IMR-90 (cell line): Measurements from ENCODE around the gene XIRP1. TPM values are rescaled to one million over a fixed set of nuclear protein-coding genes. Genes with fewer than 3 reads are reported as not detected.

Source experiments
- ATAC-seq: fragments of 200-7000 bp; cut with Tn5 transposase; 2 replicates; pipeline ENCODE4 v1.9.1; 2020; ENCODE audit warnings: low read depth, mild to moderate bottlenecking, moderate library complexity
- BruUV-seq: library from RNA; stranded (reverse); fragments of 400-500 nt; replicated peaks from 2 replicates; lab custom pipeline; 2021; lab: Mats Ljungman, UMichigan
- CTCF ChIA-PET: fragments of 300-600 bp; formaldehyde crosslinking; extraction: SDS; loops from one replicate; lab custom pipeline; 2021; ENCODE audit warnings: antibody characterized with exemption; lab: Yijun Ruan, JAX
- POLR2A ChIA-PET: fragments of 300-600 bp; sonication (Branson Sonifier 250); formaldehyde crosslinking; loops from one replicate; lab custom pipeline; 2022; ENCODE audit warnings: antibody characterized with exemption; ENCODE audit not compliant: unreplicated experiment; lab: Charles Lee
- DNase-seq: peaks from one replicate; pipeline ENCODE4 v3.0.0; 2013
- H2AFZ ChIP-seq: replicated peaks from 2 replicates; pipeline ENCODE3; 2013; ENCODE audit warnings: low read length, mild to moderate bottlenecking; ENCODE audit not compliant: poor library complexity
- H2AK5ac ChIP-seq: 2 replicates; pipeline ENCODE4 v1.6.1; 2013; ENCODE audit warnings: low read depth, low read length, inconsistent platforms
- H2AK9ac ChIP-seq: replicated peaks from 2 replicates; pipeline ENCODE3; 2013; ENCODE audit warnings: mild to moderate bottlenecking, low read depth, low read length, moderate library complexity; ENCODE audit not compliant: poor library complexity
- H2BK120ac ChIP-seq: 2 replicates; pipeline ENCODE4 v1.6.1; 2013; ENCODE audit warnings: low read depth, low read length, inconsistent platforms
- H2BK15ac ChIP-seq: 3 replicates; pipeline ENCODE4 v1.6.1; 2013; ENCODE audit warnings: low read depth, low read length, inconsistent platforms
- H2BK20ac ChIP-seq: 2 replicates; pipeline ENCODE4 v1.6.1; 2013; ENCODE audit warnings: low read depth, mild to moderate bottlenecking, inconsistent platforms, low read length, moderate library complexity
- H2BK5ac ChIP-seq: 2 replicates; pipeline ENCODE4 v1.6.1; 2013; ENCODE audit warnings: mild to moderate bottlenecking, low read depth, low read length, inconsistent platforms; ENCODE audit not compliant: poor library complexity, severe bottlenecking
- H3K14ac ChIP-seq: replicated peaks from 2 replicates; pipeline ENCODE4 v1.6.1; 2013; ENCODE audit warnings: low read depth, low read length, inconsistent platforms
- H3K18ac ChIP-seq: 2 replicates; pipeline ENCODE4 v1.6.1; 2013; ENCODE audit warnings: low read depth, low read length, control low read depth
- H3K23ac ChIP-seq: 2 replicates; pipeline ENCODE4 v1.6.1; 2013; ENCODE audit warnings: low read depth, low read length, inconsistent platforms
- H3K27ac ChIP-seq: 2 replicates; pipeline ENCODE4 v1.5.1; 2013; ENCODE audit warnings: mild to moderate bottlenecking, control low read depth, low read length; ENCODE audit not compliant: insufficient read depth
- H3K27me3 ChIP-seq: 2 replicates; pipeline ENCODE4 v1.6.1; 2013; ENCODE audit warnings: low read length; ENCODE audit not compliant: control insufficient read depth, insufficient read depth
- H3K36me3 ChIP-seq: 2 replicates; pipeline ENCODE4 v1.6.1; 2013; ENCODE audit warnings: low read length, mixed read lengths; ENCODE audit not compliant: control insufficient read depth, insufficient read depth
- H3K4ac ChIP-seq: 2 replicates; pipeline ENCODE4 v1.6.1; 2013; ENCODE audit warnings: low read depth, low read length, inconsistent platforms
- H3K4me1 ChIP-seq: 2 replicates; pipeline ENCODE4 v1.6.1; 2013; ENCODE audit warnings: low read length, mixed read lengths; ENCODE audit not compliant: control insufficient read depth, insufficient read depth
- H3K4me2 ChIP-seq: 2 replicates; pipeline ENCODE4 v1.6.1; 2013; ENCODE audit warnings: low read depth, mild to moderate bottlenecking, control low read depth, low read length, moderate library complexity
- H3K4me3 ChIP-seq: 2 replicates; pipeline ENCODE4 v1.5.1; 2013; ENCODE audit warnings: low read depth, mild to moderate bottlenecking, control low read depth, low read length, moderate library complexity; ENCODE audit not compliant: insufficient read depth
- H3K56ac ChIP-seq: 2 replicates; pipeline ENCODE4 v1.6.1; 2013; ENCODE audit warnings: low read length, inconsistent platforms; ENCODE audit not compliant: insufficient read depth; ENCODE audit errors: extremely low read depth
- H3K79me1 ChIP-seq, 2 experiments: 2 replicates each; pipeline ENCODE4 v1.6.1; 2013; ENCODE audit warnings: low read length in 2 of 2, inconsistent platforms in 1 of 2, low read depth in 1 of 2
- H3K9ac ChIP-seq: 2 replicates; pipeline ENCODE4 v1.6.1; 2013; ENCODE audit warnings: low read depth, low read length, control low read depth
- H3K9me1 ChIP-seq: 2 replicates; pipeline ENCODE4 v1.6.1; 2013; ENCODE audit warnings: low read length, inconsistent platforms; ENCODE audit not compliant: insufficient read depth
- H3K9me3 ChIP-seq: 2 replicates; pipeline ENCODE4 v1.6.1; 2013; ENCODE audit warnings: low read length; ENCODE audit not compliant: control insufficient read depth, insufficient read depth
- H4K20me1 ChIP-seq: 2 replicates; pipeline ENCODE4 v1.6.1; 2013; ENCODE audit warnings: low read length, inconsistent platforms; ENCODE audit not compliant: insufficient read depth
- H4K5ac ChIP-seq: 2 replicates; pipeline ENCODE4 v1.6.1; 2013; ENCODE audit warnings: mild to moderate bottlenecking, low read depth, low read length, control low read depth
- H4K8ac ChIP-seq, 2 experiments: 2 replicates each; pipeline ENCODE4 v1.6.1; 2013; ENCODE audit warnings: low read depth in 2 of 2, low read length in 2 of 2, control low read depth in 1 of 2, inconsistent platforms in 1 of 2
- H4K91ac ChIP-seq: 2 replicates; pipeline ENCODE4 v1.6.1; 2013; ENCODE audit warnings: low read depth, low read length, inconsistent platforms; ENCODE audit not compliant: insufficient read depth
- CEBPB ChIP-seq: IDR thresholded peaks from 2 replicates; pipeline ENCODE4 v1.6.1; 2012; ENCODE audit warnings: low read depth, low read length, improper control_type of control experiment
- CHD1 ChIP-seq: IDR thresholded peaks from 2 replicates; pipeline ENCODE4 v1.6.1; 2012; ENCODE audit warnings: low read depth, low read length, improper control_type of control experiment
- ELK1 ChIP-seq: fragments of 150-350 bp; IDR thresholded peaks from 2 replicates; pipeline ENCODE4 v1.6.1; 2016; ENCODE audit warnings: low read depth, mild to moderate bottlenecking, low read length, moderate library complexity, borderline replicate concordance
- MAFK ChIP-seq: IDR thresholded peaks from 2 replicates; pipeline ENCODE4 v1.6.1; 2012; ENCODE audit warnings: low read depth, low read length, improper control_type of control experiment
- MAZ ChIP-seq: IDR thresholded peaks from 2 replicates; pipeline ENCODE4 v1.6.1; 2012; ENCODE audit warnings: low read depth, mild to moderate bottlenecking, low read length, improper control_type of control experiment, moderate library complexity, borderline replicate concordance
- MXI1 ChIP-seq: IDR thresholded peaks from 2 replicates; pipeline ENCODE4 v1.6.1; 2012; ENCODE audit warnings: low read depth, mild to moderate bottlenecking, low read length, moderate library complexity, borderline replicate concordance
- NFE2L2 ChIP-seq: fragments of 150-350 bp; IDR thresholded peaks from 2 replicates; pipeline ENCODE4 v1.6.1; 2016; ENCODE audit warnings: low read depth, mild to moderate bottlenecking, low read length
- POLR2A ChIP-seq: IDR thresholded peaks from 2 replicates; pipeline ENCODE4 v1.6.1; 2012; ENCODE audit warnings: mild to moderate bottlenecking, low read depth, low read length
- RAD21 ChIP-seq: IDR thresholded peaks from 2 replicates; pipeline ENCODE4 v1.6.1; 2012; ENCODE audit warnings: low read length, improper control_type of control experiment
- RCOR1 ChIP-seq: IDR thresholded peaks from 2 replicates; pipeline ENCODE4 v1.6.1; 2012; ENCODE audit warnings: mild to moderate bottlenecking, low read length, improper control_type of control experiment; ENCODE audit not compliant: insufficient replicate concordance
- RFX5 ChIP-seq: IDR thresholded peaks from 2 replicates; pipeline ENCODE4 v1.8.0; 2012; ENCODE audit warnings: low read depth, mild to moderate bottlenecking, low read length, moderate library complexity
- SMC3 ChIP-seq: fragments of 150-350 bp; IDR thresholded peaks from 2 replicates; pipeline ENCODE4 v1.6.1; 2016; ENCODE audit warnings: low read depth, mild to moderate bottlenecking, antibody characterized with exemption, low read length, moderate library complexity
- USF2 ChIP-seq: fragments of 150-350 bp; IDR thresholded peaks from 2 replicates; pipeline ENCODE4 v1.6.1; 2017; ENCODE audit warnings: mild to moderate bottlenecking, antibody characterized with exemption, low read length, low read depth
- WGBS, 2 experiments: methylation state at CpG; one replicate each; pipeline versions ENCODE4 v1.1.5 to v1.1.7; 2013; ENCODE audit warnings: missing lambda C conversion rate in 2 of 2; ENCODE audit not compliant: insufficient read length in 1 of 2; ENCODE audit errors: extremely low coverage in 2 of 2; 5-methylcytosine and 5-hydroxymethylcytosine counted together
- dilution Hi-C: fragments of 300-500 bp; cut with HindIII; formaldehyde crosslinking; loops from one replicate; pipeline ENCODE4 v1.14.3; 2018; ENCODE audit warnings: low sequenced_read_pairs; ENCODE audit not compliant: unreplicated experiment
- in situ Hi-C: fragments of 300-500 bp; cut with MboI; formaldehyde crosslinking; loops from 3 replicates; pipeline ENCODE4 v1.14.3; 2019; ENCODE audit warnings: low sequenced_read_pairs, inconsistent platforms, mixed read lengths
- intact Hi-C: fragments of 100-400 bp; cut with micrococcal nuclease; formaldehyde crosslinking; loops from 2 replicates; pipeline ENCODE4 v1.10.0; 2022
- polyA plus RNA-seq, 3 experiments: library from polyadenylated mRNA; depleted of rRNA; stranded (reverse); fragments of >200 nt; gene quantifications; 2 replicates each; pipeline ENCODE4 v1.2.3, GENCODE V29; 2012; ENCODE audit warnings: low replicate concordance in 1 of 3
- total RNA-seq: library from RNA; depleted of rRNA; stranded (reverse); fragments of >200 nt; gene quantifications from 2 replicates; pipeline ENCODE4 v1.2.3, GENCODE V29; 2012

Gene XIRP1
- total and polyA plus RNA-seq, 2 of the 4 experiments (the other 2 are of a cell fraction) = under 0.01 to 0.07 TPM

- WGBS, 2 experiments = 100% methylated on average over 3 of the region's 6 CpGs; no CpG with 5 or more reads in 1 of the 2 experiments
- ChIA-PET POLR2A (interaction anchor here (0.6 kb wide), 1 partner anchor 15 kb away, joined by 3 read pairs; no protein-coding TSS in a partner anchor), CTCF (interaction anchor here (0.6 kb wide), 1 partner anchor 155 kb away, joined by 3 read pairs; no protein-coding TSS in a partner anchor)
- TF ChIP-seq RFX5 (no peak), CEBPB (no peak), SMC3 (no peak), MAZ (no peak), RAD21 (no peak), NFE2L2 (no peak), USF2 (no peak), RCOR1 (no peak), MAFK (no peak), ELK1 (no peak), CHD1 (no peak), POLR2A (no peak), MXI1 (no peak)
- Histone ChIP-seq H4K5ac (no peak overlapping the region), H2AK5ac (no peak overlapping the region), H2BK15ac (no peak overlapping the region), H3K14ac (no peak overlapping the region), H3K23ac (no peak overlapping the region), H4K8ac (no peak overlapping the region), H2AFZ (no peak overlapping the region), H3K18ac (no peak overlapping the region), H3K4me3 (no peak overlapping the region), H3K4ac (no peak overlapping the region), H3K9ac (no peak overlapping the region), H2BK20ac (no peak overlapping the region), H2AK9ac (no peak overlapping the region), H3K56ac (no peak overlapping the region), H3K4me2 (no peak overlapping the region), H3K79me1 (peaks cover 0 to 7% of the 10 kb centered on the region in 2 experiments; a peak in 2 of 4 replicates), H4K91ac (no peak overlapping the region), H3K27me3 (no peaks in the 10 kb centered on the region), H3K27ac (no peak overlapping the region), H2BK120ac (no peak overlapping the region), H3K4me1 (peaks cover under 1% of the 10 kb centered on the region; the same call in 1 of the 2 replicates), H2BK5ac (no peak overlapping the region), H3K36me3 (no peaks in the 10 kb centered on the region), H3K9me3 (no peaks in the 10 kb centered on the region), H4K20me1 (peaks cover 12% of the 10 kb centered on the region), H3K9me1 (peaks cover 12% of the 10 kb centered on the region; the same call in 1 of the 2 replicates)
- in situ Hi-C loops = no loop called here
- ATAC-seq (no peak), DNase-seq (no peak)
- intact Hi-C loops = no loop called here
- BruUV-seq = no TSS peak
- dilution Hi-C loops = no loop called here
Measured at GRCh38 chr3:39133822-39134221, 58.6 kb downstream of the XIRP1 start.
